Hepatocyte (in vitro differentiated cells): ENCODE measurements around the gene ZNF831. TPM values are rescaled to one million over a fixed set of nuclear protein-coding genes. Genes with fewer than 3 reads are reported as not detected.

Experiments used
- DNase-seq: peaks from one replicate; pipeline ENCODE4 v3.0.0-alpha.2; 2016; ENCODE audit warnings: low spot score
- H2AFZ ChIP-seq: fragments of 200-600 bp; sonication (generic); 2 replicates; pipeline ENCODE4 v1.6.0; 2016; ENCODE audit warnings: antibody characterized with exemption, mild to moderate bottlenecking
- H3K27ac ChIP-seq: fragments of 200-600 bp; sonication (generic); 2 replicates; pipeline ENCODE4 v1.5.1; 2016; ENCODE audit warnings: mild to moderate bottlenecking
- H3K27me3 ChIP-seq: fragments of 200-600 bp; sonication (generic); 2 replicates; pipeline ENCODE4 v1.6.1; 2016
- H3K36me3 ChIP-seq: fragments of 200-600 bp; sonication (generic); replicated peaks from 2 replicates; pipeline ENCODE4 v1.5.1; 2016; ENCODE audit warnings: low read depth; ENCODE audit not compliant: insufficient read depth
- H3K4me1 ChIP-seq: fragments of 200-600 bp; sonication (generic); 2 replicates; pipeline ENCODE4 v1.5.1; 2016; ENCODE audit warnings: mild to moderate bottlenecking, moderate library complexity; ENCODE audit not compliant: insufficient read depth
- H3K4me2 ChIP-seq: fragments of 200-600 bp; sonication (generic); 2 replicates; pipeline ENCODE4 v1.6.0; 2016
- H3K4me3 ChIP-seq: fragments of 200-600 bp; sonication (generic); 2 replicates; pipeline ENCODE4 v1.5.1; 2016; ENCODE audit warnings: mild to moderate bottlenecking
- H3K79me2 ChIP-seq: fragments of 200-600 bp; sonication (generic); 2 replicates; pipeline ENCODE4 v1.6.0; 2017; ENCODE audit warnings: mild to moderate bottlenecking
- H3K9me2 ChIP-seq: fragments of 200-600 bp; sonication (generic); replicated peaks from 2 replicates; pipeline ENCODE4 v1.6.0; 2017; ENCODE audit warnings: mild to moderate bottlenecking; ENCODE audit not compliant: insufficient read depth
- H3K9me3 ChIP-seq: fragments of 200-600 bp; sonication (generic); 2 replicates; pipeline ENCODE4 v1.5.1; 2016; ENCODE audit warnings: low read depth, mild to moderate bottlenecking
- H4K20me1 ChIP-seq: fragments of 200-600 bp; sonication (generic); 2 replicates; pipeline ENCODE4 v1.6.0; 2016; ENCODE audit warnings: mild to moderate bottlenecking; ENCODE audit not compliant: insufficient read depth, poor library complexity, severe bottlenecking
- CTCF ChIP-seq: fragments of 200-600 bp; sonication (generic); IDR thresholded peaks from 2 replicates; pipeline ENCODE4 v1.5.1; 2016; ENCODE audit warnings: antibody characterized with exemption, mild to moderate bottlenecking; ENCODE audit not compliant: poor library complexity
- EZH2 ChIP-seq: fragments of 200-600 bp; sonication (generic); IDR thresholded peaks from 2 replicates; pipeline ENCODE4 v1.6.1; 2016; ENCODE audit warnings: antibody characterized with exemption, mild to moderate bottlenecking, borderline replicate concordance
- EZH2phosphoT487 ChIP-seq: fragments of 200-600 bp; sonication (generic); IDR thresholded peaks from one replicate; pipeline ENCODE4 v1.6.1; 2018; ENCODE audit warnings: antibody characterized with exemption, mild to moderate bottlenecking, low read depth, moderate library complexity; ENCODE audit not compliant: unreplicated experiment, severe bottlenecking
- WGBS: methylation state at CpG from one replicate; pipeline ENCODE4 v1.1.6; 2016; ENCODE audit warnings: low lambda C conversion rate; ENCODE audit errors: missing lambda C conversion rate; 5-methylcytosine and 5-hydroxymethylcytosine counted together
- polyA plus RNA-seq: library from polyadenylated mRNA; unstranded; fragments of >200 nt; fragmentation: Nextera tagmentation; extraction: Ambion mirVana; gene quantifications from 2 replicates; pipeline ENCODE4 v1.2.1, GENCODE V29; 2016
- total RNA-seq: library from RNA; depleted of rRNA; stranded (reverse); fragments of >200 nt; gene quantifications from 2 replicates; pipeline ENCODE4 v1.2.3, GENCODE V29; 2014

Gene ZNF831
- total and polyA plus RNA-seq, 2 experiments from 2014 or later, result not detected

- WGBS, result 70% methylated on average over 4 of the region's 4 CpGs
- H3K4me2 ChIP-seq, result no peak overlapping the region
- no peaks in the 10 kb centered on the region for H3K9me3 ChIP-seq
- TF ChIP-seq CTCF, result no peak
- TF ChIP-seq EZH2phosphoT487, result no peak
- no peak for TF ChIP-seq EZH2
- H3K27ac ChIP-seq, result no peak overlapping the region
- no peak for DNase-seq
- H3K4me1 ChIP-seq, result no peaks in the 10 kb centered on the region
- H3K79me2 ChIP-seq, result no peaks in the 10 kb centered on the region
- no peaks in the 10 kb centered on the region for H4K20me1 ChIP-seq
- H3K4me3 ChIP-seq, result no peak overlapping the region
- H3K27me3 ChIP-seq, result no peaks in the 10 kb centered on the region
- H3K9me2 ChIP-seq, result no peaks in the 10 kb centered on the region
- H2AFZ ChIP-seq, result no peak overlapping the region
- no peaks in the 10 kb centered on the region for H3K36me3 ChIP-seq
Measured at GRCh38 chr20:59122566-59122919, 41.1 kb upstream of the ZNF831 start.

- H4K20me1 ChIP-seq, result no peaks in the 10 kb centered on the region
- no peaks in the 10 kb centered on the region for H3K27me3 ChIP-seq
- no peak overlapping the region for H3K27ac ChIP-seq
- H3K9me2 ChIP-seq, result no peaks in the 10 kb centered on the region
- DNase-seq, result no peak
- no peak overlapping the region for H3K4me3 ChIP-seq
- H3K9me3 ChIP-seq, result no peaks in the 10 kb centered on the region
- H3K4me2 ChIP-seq, result no peak overlapping the region
- no peaks in the 10 kb centered on the region for H3K79me2 ChIP-seq
- no peaks in the 10 kb centered on the region for H3K4me1 ChIP-seq
- 82% methylated on average over 15 of the region's 15 CpGs for WGBS
- no peak overlapping the region for H2AFZ ChIP-seq
- no peaks in the 10 kb centered on the region for H3K36me3 ChIP-seq
- TF ChIP-seq EZH2, result no peak
- no peak for TF ChIP-seq CTCF
- TF ChIP-seq EZH2phosphoT487, result no peak
Measured at GRCh38 chr20:59123011-59123677, 40.5 kb upstream of the ZNF831 start.

GRCh38 chr20:59123678-59124255 is 39.9 kb upstream of the ZNF831 start:
- TF ChIP-seq CTCF (no peak), EZH2phosphoT487 (no peak), EZH2 (no peak)
- H3K36me3 ChIP-seq, result no peaks in the 10 kb centered on the region
- H3K4me2 ChIP-seq, result no peak overlapping the region
- no peak overlapping the region for H2AFZ ChIP-seq
- WGBS, result 81% methylated on average over 10 of the region's 10 CpGs
- no peaks in the 10 kb centered on the region for H4K20me1 ChIP-seq
- no peaks in the 10 kb centered on the region for H3K79me2 ChIP-seq
- H3K4me3 ChIP-seq, result no peak overlapping the region
- DNase-seq, result no peak
- H3K27me3 ChIP-seq, result no peaks in the 10 kb centered on the region
- H3K9me3 ChIP-seq, result no peaks in the 10 kb centered on the region
- peak overlapping the region; percentile 55 for H3K27ac ChIP-seq
- no peaks in the 10 kb centered on the region for H3K4me1 ChIP-seq
- H3K9me2 ChIP-seq, result no peaks in the 10 kb centered on the region
